Stimulated activated CD4-positive, alpha-beta T cell treated with anti-CD3 and anti-CD28 coated beads, Interleukin-2, amount 100 ng/mL, for 24 hours (primary cell): Measurements from ENCODE around the gene SF3B4.
"Not testable (repeated sequence)": the region's sequence is repeated elsewhere in the genome, so short reads cannot be mapped to it uniquely, and the experiment has no call there.

Experiments
- DNase-seq, 2 donors: peaks; one replicate each; pipeline ENCODE4 v3.0.0-alpha.2; 2020

SF3B4 gene

GRCh38 chr1:149887456-149888246 lies 40.0 kb downstream of the SF3B4 start:
- DNase-seq = peak; percentile 71

GRCh38 chr1:149887196-149887455 lies 40.5 kb downstream of the SF3B4 start:
- not testable (repeated sequence) for DNase-seq

- peak; percentile 77 to 83 for DNase-seq
These were observed 41.0 kb downstream of the SF3B4 start for GRCh38 chr1:149886396-149887195.

GRCh38 chr1:149886121-149886395 lies 41.5 kb downstream of the SF3B4 start:
- not testable (repeated sequence) for DNase-seq

GRCh38 chr1:149885339-149886120 lies 42.1 kb downstream of the SF3B4 start:
- DNase-seq = peak; percentile 67 to 80

- DNase-seq = peak; percentile 18 to 26
These were observed 42.9 kb downstream of the SF3B4 start for GRCh38 chr1:149884433-149885338.

GRCh38 chr1:149883598-149884247 lies 43.9 kb downstream of the SF3B4 start:
- peak in 1 of 2 donors; percentile 11 for DNase-seq

- peak in 1 of 2 donors; percentile 7 for DNase-seq
These were observed 45.7 kb downstream of the SF3B4 start for GRCh38 chr1:149881876-149882275.

GRCh38 chr1:149879556-149879955 lies 48.0 kb downstream of the SF3B4 start:
- DNase-seq = peak in 1 of 2 donors; percentile 15

- DNase-seq = peak in 1 of 2 donors; percentile 9
These were observed 50.2 kb downstream of the SF3B4 start for GRCh38 chr1:149877211-149877946.
